NCI-H2107 treated with DMSO at 0.1 percent for 48 hours (cell line): ENCODE results near the gene NCAPD3.
A peak's percentile ranks its signal among the peaks of the same experiment; 100 is the strongest.

Experiments used
- DNase-seq: peaks from one replicate; lab custom pipeline; 2025; ENCODE audit not compliant: unreplicated experiment; lab: John Stamatoyannopoulos, UW

NCAPD3 gene

GRCh38 chr11:134170177-134170918, 53.4 kb downstream of the NCAPD3 start:
- DNase-seq, result no peak

GRCh38 chr11:134164490-134165370, 59.0 kb downstream of the NCAPD3 start:
- no peak for DNase-seq

GRCh38 chr11:134159652-134160051, 64.1 kb downstream of the NCAPD3 start:
- no peak for DNase-seq

GRCh38 chr11:134158023-134158422, 65.7 kb downstream of the NCAPD3 start:
- DNase-seq, result no peak

- no peak for DNase-seq
These were observed 66.3 kb downstream of the NCAPD3 start for GRCh38 chr11:134157451-134157850.

- no peak for DNase-seq
These were observed 67.6 kb downstream of the NCAPD3 start for GRCh38 chr11:134155946-134156865.

GRCh38 chr11:134155456-134155855, 68.3 kb downstream of the NCAPD3 start:
- no peak for DNase-seq

GRCh38 chr11:134154441-134154840, 69.3 kb downstream of the NCAPD3 start:
- DNase-seq, result no peak

GRCh38 chr11:134153147-134153905, 70.4 kb downstream of the NCAPD3 start:
- no peak for DNase-seq

GRCh38 chr11:134152696-134153095, 71.1 kb downstream of the NCAPD3 start:
- DNase-seq, result no peak

GRCh38 chr11:134151083-134151747, 72.6 kb downstream of the NCAPD3 start:
- DNase-seq, result no peak

GRCh38 chr11:134150195-134150903, 73.4 kb downstream of the NCAPD3 start:
- no peak for DNase-seq

GRCh38 chr11:134149371-134149770, 74.4 kb downstream of the NCAPD3 start:
- no peak for DNase-seq

GRCh38 chr11:134146598-134146997, 77.2 kb downstream of the NCAPD3 start:
- DNase-seq, result no peak

- peak; percentile 89 for DNase-seq
These were observed 78.1 kb downstream of the NCAPD3 start for GRCh38 chr11:134145715-134146114.

- DNase-seq, result no peak
These were observed 79.0 kb downstream of the NCAPD3 start for GRCh38 chr11:134144744-134145143.

- no peak for DNase-seq
These were observed 80.0 kb downstream of the NCAPD3 start for GRCh38 chr11:134143801-134144200.

GRCh38 chr11:134142536-134142935, 81.2 kb downstream of the NCAPD3 start:
- DNase-seq, result no peak

GRCh38 chr11:134140961-134141490, 82.7 kb downstream of the NCAPD3 start:
- DNase-seq, result no peak
